Measurements from ENCODE around the gene SCT. TPM values are rescaled to one million over a fixed set of nuclear protein-coding genes. Genes with fewer than 3 reads are reported as not detected.
A peak's percentile ranks its signal among the peaks of the same experiment; 100 is the strongest.

Gene SCT
- total and polyA plus RNA-seq, 2 experiments from 2014 or later, result 2.6 TPM; not detected in 1

GRCh38 chr11:612201-612960 is 14.6 kb downstream of the SCT start:
- H3K36me3 Mint-ChIP-seq (ENCODE audit: low read depth), result peaks cover 32% of the 10 kb centered on the region
- H2AFZ ChIP-seq, result no peak overlapping the region
- no peaks in the 10 kb centered on the region for H3K79me2 ChIP-seq (replicated peaks; ENCODE audit: insufficient read depth)
- peaks cover 36% of the 10 kb centered on the region for H3F3A ChIP-seq (replicated peaks; ENCODE audit: low read depth)
- no peaks in the 10 kb centered on the region for H3K9me3 Mint-ChIP-seq
- ATAC-seq, result no peak
- H3K36me3 ChIP-seq (ENCODE audit: insufficient read depth), result no peaks in the 10 kb centered on the region
- no peak overlapping the region for H3K27ac Mint-ChIP-seq
- H3K27me3 ChIP-seq (ENCODE audit: insufficient read depth), result no peaks in the 10 kb centered on the region
- no peak overlapping the region for H3K27ac ChIP-seq (ENCODE audit: low read depth)
- no peak overlapping the region for H3K4me3 ChIP-seq
- H3K9me2 ChIP-seq (ENCODE audit: insufficient read depth), result no peaks in the 10 kb centered on the region
- peaks cover 11% of the 10 kb centered on the region; the same call in 1 of the 2 replicates for H3K4me1 ChIP-seq (ENCODE audit: insufficient read depth)
- peaks cover 5% of the 10 kb centered on the region for H3K4me1 Mint-ChIP-seq
- peaks cover 12% of the 10 kb centered on the region for H3K27me3 Mint-ChIP-seq (ENCODE audit: insufficient read depth, low read depth, poor library complexity)
- H3K4me2 ChIP-seq, result no peak overlapping the region
- peaks cover 18% of the 10 kb centered on the region; the same call in 1 of the 2 replicates for H4K20me1 ChIP-seq (replicated peaks; ENCODE audit: insufficient read depth)
- H3K4me3 Mint-ChIP-seq, result no peak overlapping the region; the same call in 2 of the 3 replicates
- TF ChIP-seq POLR2AphosphoS5 (IDR thresholded peaks at IDR 0.05; ENCODE audit: low read depth), result no peak
- TF ChIP-seq, protein P1, sequence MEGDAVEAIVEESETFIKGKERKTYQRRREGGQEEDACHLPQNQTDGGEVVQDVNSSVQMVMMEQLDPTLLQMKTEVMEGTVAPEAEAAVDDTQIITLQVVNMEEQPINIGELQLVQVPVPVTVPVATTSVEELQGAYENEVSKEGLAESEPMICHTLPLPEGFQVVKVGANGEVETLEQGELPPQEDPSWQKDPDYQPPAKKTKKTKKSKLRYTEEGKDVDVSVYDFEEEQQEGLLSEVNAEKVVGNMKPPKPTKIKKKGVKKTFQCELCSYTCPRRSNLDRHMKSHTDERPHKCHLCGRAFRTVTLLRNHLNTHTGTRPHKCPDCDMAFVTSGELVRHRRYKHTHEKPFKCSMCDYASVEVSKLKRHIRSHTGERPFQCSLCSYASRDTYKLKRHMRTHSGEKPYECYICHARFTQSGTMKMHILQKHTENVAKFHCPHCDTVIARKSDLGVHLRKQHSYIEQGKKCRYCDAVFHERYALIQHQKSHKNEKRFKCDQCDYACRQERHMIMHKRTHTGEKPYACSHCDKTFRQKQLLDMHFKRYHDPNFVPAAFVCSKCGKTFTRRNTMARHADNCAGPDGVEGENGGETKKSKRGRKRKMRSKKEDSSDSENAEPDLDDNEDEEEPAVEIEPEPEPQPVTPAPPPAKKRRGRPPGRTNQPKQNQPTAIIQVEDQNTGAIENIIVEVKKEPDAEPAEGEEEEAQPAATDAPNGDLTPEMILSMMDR (conservative IDR thresholded peaks at IDR 0.05; ENCODE audit: low read depth in 2 of 2), result peak; percentile 44 to 50
- peak; percentile 63 for DNase-seq (ENCODE audit: low spot score)

DNA sequence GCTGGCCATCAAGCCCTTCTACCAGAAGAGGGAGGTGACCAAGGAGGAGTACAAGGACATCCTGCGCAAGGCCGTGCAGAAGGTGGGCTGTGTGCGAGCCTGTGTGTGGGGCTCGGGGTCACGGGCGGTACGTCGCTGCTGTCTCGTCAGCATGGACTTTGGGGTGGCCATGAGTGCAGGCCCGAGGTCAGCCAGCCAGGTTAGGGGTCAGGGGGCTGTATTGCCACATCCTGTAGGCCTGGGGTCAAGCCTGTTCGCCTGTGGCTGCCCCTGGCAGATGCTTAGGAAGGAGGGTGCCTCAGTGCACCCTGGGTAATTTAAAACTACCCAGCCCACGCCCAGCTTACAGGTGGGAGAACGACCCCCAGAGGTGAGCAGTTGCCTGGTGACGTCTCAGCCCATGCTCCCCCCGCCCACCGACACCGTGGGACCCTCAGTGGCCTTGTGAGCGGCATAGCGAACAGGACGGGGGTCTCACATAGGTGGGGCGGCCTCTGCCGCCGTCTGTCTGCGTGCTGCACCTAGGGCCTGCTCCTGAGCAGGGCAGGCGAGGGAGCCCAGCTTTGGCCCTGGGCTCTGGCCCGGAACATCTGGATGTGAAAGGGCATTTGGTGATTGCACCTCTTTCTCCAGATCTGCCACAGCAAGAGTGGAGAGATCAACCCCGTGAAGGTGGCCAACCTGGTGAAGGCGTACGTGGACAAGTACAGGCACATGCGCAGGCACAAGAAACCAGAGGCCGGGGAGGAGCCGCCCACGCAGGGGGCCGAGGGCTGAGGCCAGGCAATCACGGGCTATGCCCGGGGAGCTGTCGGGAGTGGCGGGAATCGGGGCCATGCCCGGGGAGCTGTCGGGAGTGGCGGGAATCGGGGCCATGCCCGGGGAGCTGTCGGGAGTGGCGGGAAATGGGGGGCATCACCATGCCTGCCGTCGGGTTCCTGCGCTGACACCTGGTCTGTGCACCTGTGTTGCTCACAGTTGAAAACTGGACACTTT is 15.7 kb downstream of the SCT start:
- no peak overlapping the region for H3K27ac ChIP-seq (ENCODE audit: low read depth)
- no peak overlapping the region for H3K4me3 ChIP-seq
- no peak overlapping the region for H3K27ac Mint-ChIP-seq
- H3K4me1 ChIP-seq (ENCODE audit: insufficient read depth), result peaks cover 6% of the 10 kb centered on the region; the same call in 1 of the 2 replicates
- H3K36me3 ChIP-seq (ENCODE audit: insufficient read depth), result 0 out of 2 replicates have a peak, but pooled peaks cover 7% of the 10 kb centered on the region
- H3K4me2 ChIP-seq, result no peak overlapping the region
- ATAC-seq, result no peak
- no peaks in the 10 kb centered on the region for H3K9me2 ChIP-seq (ENCODE audit: insufficient read depth)
- H3F3A ChIP-seq (replicated peaks; ENCODE audit: low read depth), result peaks cover 36% of the 10 kb centered on the region
- no peak overlapping the region for H3K4me3 Mint-ChIP-seq
- no peaks in the 10 kb centered on the region for H3K9me3 Mint-ChIP-seq
- no peak for DNase-seq (ENCODE audit: low spot score)
- H3K27me3 Mint-ChIP-seq (ENCODE audit: insufficient read depth, low read depth, poor library complexity), result peaks cover 14% of the 10 kb centered on the region
- no peak overlapping the region for H2AFZ ChIP-seq
- peaks cover 41% of the 10 kb centered on the region for H3K36me3 Mint-ChIP-seq (ENCODE audit: low read depth)
- H3K4me1 Mint-ChIP-seq, result peaks cover 5% of the 10 kb centered on the region
- peaks cover 18% of the 10 kb centered on the region; the same call in 1 of the 2 replicates for H4K20me1 ChIP-seq (replicated peaks; ENCODE audit: insufficient read depth)
- no peaks in the 10 kb centered on the region for H3K79me2 ChIP-seq (replicated peaks; ENCODE audit: insufficient read depth)
- no peaks in the 10 kb centered on the region for H3K27me3 ChIP-seq (ENCODE audit: insufficient read depth)
- TF ChIP-seq JUNB (IDR thresholded peaks at IDR 0.05; ENCODE audit: unreplicated experiment) (no peak), NANOG (IDR thresholded peaks at IDR 0.05; ENCODE audit: borderline replicate concordance) (no peak), STAT1 (IDR thresholded peaks at IDR 0.05; ENCODE audit: unreplicated experiment) (no peak), ZNF331 (CRISPR knock-in tag; IDR thresholded peaks at IDR 0.05; ENCODE audit: low read depth) (no peak), CREB1 (CRISPR knock-in tag; IDR thresholded peaks at IDR 0.05; ENCODE audit: low read depth) (no peak), POLR2AphosphoS5 (IDR thresholded peaks at IDR 0.05; ENCODE audit: low read depth) (no peak), EZH2 (IDR thresholded peaks at IDR 0.05; ENCODE audit: low read depth, unreplicated experiment) (no peak)
- TF ChIP-seq, protein P1 (conservative IDR thresholded peaks at IDR 0.05; ENCODE audit: low read depth in 2 of 2), result no peak
- TF ChIP-seq, protein P2, sequence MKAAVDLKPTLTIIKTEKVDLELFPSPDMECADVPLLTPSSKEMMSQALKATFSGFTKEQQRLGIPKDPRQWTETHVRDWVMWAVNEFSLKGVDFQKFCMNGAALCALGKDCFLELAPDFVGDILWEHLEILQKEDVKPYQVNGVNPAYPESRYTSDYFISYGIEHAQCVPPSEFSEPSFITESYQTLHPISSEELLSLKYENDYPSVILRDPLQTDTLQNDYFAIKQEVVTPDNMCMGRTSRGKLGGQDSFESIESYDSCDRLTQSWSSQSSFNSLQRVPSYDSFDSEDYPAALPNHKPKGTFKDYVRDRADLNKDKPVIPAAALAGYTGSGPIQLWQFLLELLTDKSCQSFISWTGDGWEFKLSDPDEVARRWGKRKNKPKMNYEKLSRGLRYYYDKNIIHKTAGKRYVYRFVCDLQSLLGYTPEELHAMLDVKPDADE (IDR thresholded peaks at IDR 0.05), result no peak
- TF ChIP-seq, protein P3, sequence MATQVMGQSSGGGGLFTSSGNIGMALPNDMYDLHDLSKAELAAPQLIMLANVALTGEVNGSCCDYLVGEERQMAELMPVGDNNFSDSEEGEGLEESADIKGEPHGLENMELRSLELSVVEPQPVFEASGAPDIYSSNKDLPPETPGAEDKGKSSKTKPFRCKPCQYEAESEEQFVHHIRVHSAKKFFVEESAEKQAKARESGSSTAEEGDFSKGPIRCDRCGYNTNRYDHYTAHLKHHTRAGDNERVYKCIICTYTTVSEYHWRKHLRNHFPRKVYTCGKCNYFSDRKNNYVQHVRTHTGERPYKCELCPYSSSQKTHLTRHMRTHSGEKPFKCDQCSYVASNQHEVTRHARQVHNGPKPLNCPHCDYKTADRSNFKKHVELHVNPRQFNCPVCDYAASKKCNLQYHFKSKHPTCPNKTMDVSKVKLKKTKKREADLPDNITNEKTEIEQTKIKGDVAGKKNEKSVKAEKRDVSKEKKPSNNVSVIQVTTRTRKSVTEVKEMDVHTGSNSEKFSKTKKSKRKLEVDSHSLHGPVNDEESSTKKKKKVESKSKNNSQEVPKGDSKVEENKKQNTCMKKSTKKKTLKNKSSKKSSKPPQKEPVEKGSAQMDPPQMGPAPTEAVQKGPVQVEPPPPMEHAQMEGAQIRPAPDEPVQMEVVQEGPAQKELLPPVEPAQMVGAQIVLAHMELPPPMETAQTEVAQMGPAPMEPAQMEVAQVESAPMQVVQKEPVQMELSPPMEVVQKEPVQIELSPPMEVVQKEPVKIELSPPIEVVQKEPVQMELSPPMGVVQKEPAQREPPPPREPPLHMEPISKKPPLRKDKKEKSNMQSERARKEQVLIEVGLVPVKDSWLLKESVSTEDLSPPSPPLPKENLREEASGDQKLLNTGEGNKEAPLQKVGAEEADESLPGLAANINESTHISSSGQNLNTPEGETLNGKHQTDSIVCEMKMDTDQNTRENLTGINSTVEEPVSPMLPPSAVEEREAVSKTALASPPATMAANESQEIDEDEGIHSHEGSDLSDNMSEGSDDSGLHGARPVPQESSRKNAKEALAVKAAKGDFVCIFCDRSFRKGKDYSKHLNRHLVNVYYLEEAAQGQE (IDR thresholded peaks at IDR 0.05; ENCODE audit: unreplicated experiment), result no peak

Data from GM23338 (cell line).